Memory B cell (primary cell): Measurements from ENCODE around the gene IKZF3.

Source experiments
- ATAC-seq: fragments of 150-1000 bp; cut with Tn5 transposase; 2 replicates; pipeline ENCODE4 v1.10.0; 2021; ENCODE audit warnings: low read depth, mild to moderate bottlenecking, moderate library complexity
- DNase-seq, 2 donors: peaks; one replicate each; pipeline ENCODE4 v3.0.0; 2022; ENCODE audit warnings: low spot score in 2 of 2
- H3K27ac Mint-ChIP-seq: one replicate; pipeline ENCODE4 v1.8.0; 2022; ENCODE audit warnings: mild to moderate bottlenecking, moderate library complexity, mixed read lengths
- H3K27me3 Mint-ChIP-seq: one replicate; pipeline ENCODE4 v1.8.0; 2022; ENCODE audit warnings: mixed read lengths
- H3K36me3 Mint-ChIP-seq: one replicate; pipeline ENCODE4 v1.8.0; 2022; ENCODE audit warnings: mild to moderate bottlenecking, mixed read lengths
- H3K4me1 Mint-ChIP-seq: one replicate; pipeline ENCODE4 v1.8.0; 2022; ENCODE audit warnings: mixed read lengths
- H3K4me3 Mint-ChIP-seq: one replicate; pipeline ENCODE4 v1.8.0; 2022; ENCODE audit warnings: mild to moderate bottlenecking, moderate library complexity, mixed read lengths
- H3K9me3 Mint-ChIP-seq: one replicate; pipeline ENCODE4 v1.8.0; 2022; ENCODE audit warnings: mixed read lengths

Gene IKZF3

DNA sequence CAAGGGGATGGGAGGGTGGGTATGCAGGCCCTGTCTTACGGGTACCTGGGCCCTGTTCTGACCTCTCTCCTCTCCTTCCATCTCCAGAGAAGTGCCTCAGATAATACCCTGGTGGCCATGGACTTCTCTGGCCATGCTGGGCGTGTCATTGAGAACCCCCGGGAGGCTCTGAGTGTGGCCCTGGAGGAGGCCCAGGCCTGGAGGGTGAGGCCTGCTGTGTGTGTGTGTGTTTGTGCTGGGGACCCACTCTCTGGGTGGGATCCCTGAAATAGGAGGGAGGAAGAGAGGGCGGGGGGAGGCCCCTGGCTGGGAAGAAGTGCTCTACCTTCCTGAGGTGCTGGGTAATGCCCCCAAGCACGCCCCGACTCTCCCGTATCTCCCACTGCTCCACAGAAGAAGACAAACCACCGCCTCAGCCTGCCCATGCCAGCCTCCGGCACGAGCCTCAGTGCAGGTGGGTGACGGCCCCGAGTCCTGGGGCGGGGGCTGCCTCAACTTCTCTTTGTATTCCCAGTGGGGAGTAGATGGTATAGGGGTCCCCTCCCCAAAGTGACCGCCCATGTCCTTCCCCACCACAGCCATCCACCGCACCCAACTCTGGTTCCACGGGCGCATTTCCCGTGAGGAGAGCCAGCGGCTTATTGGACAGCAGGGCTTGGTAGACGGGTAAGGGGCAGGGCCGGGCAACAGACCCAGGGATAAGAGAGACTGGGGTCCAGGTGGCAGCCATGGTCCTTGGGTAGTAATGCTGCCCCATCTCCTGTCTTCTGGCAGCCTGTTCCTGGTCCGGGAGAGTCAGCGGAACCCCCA, 118.6 kb downstream of the IKZF3 start:
- H3K27ac Mint-ChIP-seq = no peak overlapping the region
- peaks cover 2% of the 10 kb centered on the region for H3K4me1 Mint-ChIP-seq
- no peaks in the 10 kb centered on the region for H3K36me3 Mint-ChIP-seq
- no peak for DNase-seq
- H3K9me3 Mint-ChIP-seq = no peaks in the 10 kb centered on the region
- no peak for ATAC-seq
- H3K4me3 Mint-ChIP-seq = no peak overlapping the region
- peaks cover 10% of the 10 kb centered on the region for H3K27me3 Mint-ChIP-seq

GRCh38 chr17:39744836-39745215, 119.3 kb downstream of the IKZF3 start:
- H3K27ac Mint-ChIP-seq = no peak overlapping the region
- DNase-seq (no peak), ATAC-seq (no peak)
- H3K36me3 Mint-ChIP-seq = no peaks in the 10 kb centered on the region
- no peak overlapping the region for H3K4me3 Mint-ChIP-seq
- H3K4me1 Mint-ChIP-seq = peaks cover 5% of the 10 kb centered on the region
- peaks cover 14% of the 10 kb centered on the region for H3K27me3 Mint-ChIP-seq
- no peaks in the 10 kb centered on the region for H3K9me3 Mint-ChIP-seq

- Mint-ChIP-seq H3K36me3 (no peaks in the 10 kb centered on the region), H3K27me3 (peaks cover 16% of the 10 kb centered on the region), H3K4me3 (no peak overlapping the region), H3K4me1 (peaks cover 9% of the 10 kb centered on the region), H3K27ac (no peak overlapping the region), H3K9me3 (no peaks in the 10 kb centered on the region)
- ATAC-seq (no peak), DNase-seq (no peak)
Observed at GRCh38 chr17:39744075-39744835, 119.9 kb downstream of the IKZF3 start.

- peaks cover 22% of the 10 kb centered on the region for H3K27me3 Mint-ChIP-seq
- H3K4me3 Mint-ChIP-seq = no peak overlapping the region
- no peaks in the 10 kb centered on the region for H3K9me3 Mint-ChIP-seq
- ATAC-seq = no peak
- peaks cover 17% of the 10 kb centered on the region for H3K4me1 Mint-ChIP-seq
- no peak overlapping the region for H3K27ac Mint-ChIP-seq
- peaks cover 2% of the 10 kb centered on the region for H3K36me3 Mint-ChIP-seq
- DNase-seq = no peak
Observed at GRCh38 chr17:39742856-39743436, 121.2 kb downstream of the IKZF3 start.

- peaks cover 2% of the 10 kb centered on the region for H3K36me3 Mint-ChIP-seq
- peaks cover 25% of the 10 kb centered on the region for H3K27me3 Mint-ChIP-seq
- H3K27ac Mint-ChIP-seq = no peak overlapping the region
- H3K4me3 Mint-ChIP-seq = no peak overlapping the region
- H3K4me1 Mint-ChIP-seq = peaks cover 20% of the 10 kb centered on the region
- DNase-seq (no peak), ATAC-seq (no peak)
- no peaks in the 10 kb centered on the region for H3K9me3 Mint-ChIP-seq
Observed at GRCh38 chr17:39742126-39742855, 121.8 kb downstream of the IKZF3 start.

- no peak overlapping the region for H3K27ac Mint-ChIP-seq
- peaks cover 2% of the 10 kb centered on the region for H3K36me3 Mint-ChIP-seq
Observed at GRCh38 chr17:39740357-39741111, 123.6 kb downstream of the IKZF3 start.

GRCh38 chr17:39739885-39740356, 124.2 kb downstream of the IKZF3 start:
- no peaks in the 10 kb centered on the region for H3K9me3 Mint-ChIP-seq
- peaks cover 30% of the 10 kb centered on the region for H3K27me3 Mint-ChIP-seq
- no peak overlapping the region for H3K27ac Mint-ChIP-seq
- DNase-seq = no peak
- peak overlapping the region; percentile 25 for H3K4me3 Mint-ChIP-seq
- peaks cover 24% of the 10 kb centered on the region for H3K4me1 Mint-ChIP-seq
- no peak for ATAC-seq
- H3K36me3 Mint-ChIP-seq = peaks cover 2% of the 10 kb centered on the region

More at GRCh38 chr17:39740357-39741111, 123.6 kb downstream of the IKZF3 start:
- Mint-ChIP-seq H3K27me3 (peaks cover 30% of the 10 kb centered on the region), H3K4me1 (peaks cover 24% of the 10 kb centered on the region), H3K4me3 (no peak overlapping the region), H3K9me3 (no peaks in the 10 kb centered on the region)
- DNase-seq = no peak
- no peak for ATAC-seq

DNA sequence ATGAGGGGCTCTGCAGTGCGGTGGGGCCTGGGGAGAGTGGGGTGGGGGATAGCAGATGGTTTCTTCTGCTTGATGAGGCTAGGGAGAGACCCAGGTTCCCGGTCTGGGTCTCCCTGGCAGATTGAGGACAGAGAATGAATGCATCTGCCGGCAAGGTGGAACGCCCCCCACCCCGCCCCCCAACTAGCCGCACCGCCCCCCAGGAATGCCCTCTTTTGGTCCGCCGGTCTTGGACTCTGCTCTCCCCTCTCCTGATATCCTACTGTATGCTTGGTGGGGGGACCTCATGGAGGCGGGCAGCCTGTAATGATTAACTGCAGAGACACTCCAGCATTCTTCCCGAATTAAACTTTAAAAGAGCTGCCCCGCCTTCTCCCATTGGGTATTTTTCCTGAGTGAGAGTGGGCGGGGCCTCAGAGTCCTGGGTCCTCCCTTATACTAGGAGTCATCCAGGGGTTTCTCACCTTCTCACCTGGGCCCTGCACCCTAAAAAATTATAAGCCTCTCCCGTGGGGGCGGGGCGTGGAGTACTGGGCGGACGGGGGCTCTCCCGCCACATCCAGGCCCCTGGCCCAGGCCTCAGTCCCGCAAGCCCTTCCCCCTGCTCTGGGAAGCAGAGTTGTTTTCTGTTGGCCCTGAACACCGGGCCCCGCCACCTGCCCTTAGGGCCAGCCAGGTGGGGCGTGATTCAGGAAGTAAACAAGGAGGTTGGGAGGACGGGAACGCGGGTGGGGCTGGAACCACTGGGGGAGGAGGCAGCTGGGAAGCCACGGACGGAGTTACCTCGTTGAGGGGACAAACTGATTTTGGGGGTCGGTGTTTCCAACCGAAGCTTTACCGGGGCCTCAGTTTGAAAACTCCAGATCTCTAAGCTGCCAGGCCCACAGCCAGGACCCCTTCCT, 124.9 kb downstream of the IKZF3 start:
- H3K4me3 Mint-ChIP-seq = peak overlapping the region; percentile 88
- no peaks in the 10 kb centered on the region for H3K9me3 Mint-ChIP-seq
- H3K27me3 Mint-ChIP-seq = peaks cover 28% of the 10 kb centered on the region
- DNase-seq (no peak), ATAC-seq (peak; percentile 8)
- H3K36me3 Mint-ChIP-seq = peaks cover 2% of the 10 kb centered on the region
- H3K4me1 Mint-ChIP-seq = peaks cover 24% of the 10 kb centered on the region
- no peak overlapping the region for H3K27ac Mint-ChIP-seq

- H3K27ac Mint-ChIP-seq = peak overlapping the region; percentile 78
- H3K4me3 Mint-ChIP-seq = peak overlapping the region; percentile 88
- H3K9me3 Mint-ChIP-seq = no peaks in the 10 kb centered on the region
- H3K27me3 Mint-ChIP-seq = peaks cover 25% of the 10 kb centered on the region
- peak; percentile 97 for ATAC-seq
- H3K4me1 Mint-ChIP-seq = peaks cover 24% of the 10 kb centered on the region
- peak; percentile 29 to 41 for DNase-seq
- H3K36me3 Mint-ChIP-seq = peaks cover 2% of the 10 kb centered on the region
Observed at GRCh38 chr17:39738568-39738901, 125.6 kb downstream of the IKZF3 start.

DNA sequence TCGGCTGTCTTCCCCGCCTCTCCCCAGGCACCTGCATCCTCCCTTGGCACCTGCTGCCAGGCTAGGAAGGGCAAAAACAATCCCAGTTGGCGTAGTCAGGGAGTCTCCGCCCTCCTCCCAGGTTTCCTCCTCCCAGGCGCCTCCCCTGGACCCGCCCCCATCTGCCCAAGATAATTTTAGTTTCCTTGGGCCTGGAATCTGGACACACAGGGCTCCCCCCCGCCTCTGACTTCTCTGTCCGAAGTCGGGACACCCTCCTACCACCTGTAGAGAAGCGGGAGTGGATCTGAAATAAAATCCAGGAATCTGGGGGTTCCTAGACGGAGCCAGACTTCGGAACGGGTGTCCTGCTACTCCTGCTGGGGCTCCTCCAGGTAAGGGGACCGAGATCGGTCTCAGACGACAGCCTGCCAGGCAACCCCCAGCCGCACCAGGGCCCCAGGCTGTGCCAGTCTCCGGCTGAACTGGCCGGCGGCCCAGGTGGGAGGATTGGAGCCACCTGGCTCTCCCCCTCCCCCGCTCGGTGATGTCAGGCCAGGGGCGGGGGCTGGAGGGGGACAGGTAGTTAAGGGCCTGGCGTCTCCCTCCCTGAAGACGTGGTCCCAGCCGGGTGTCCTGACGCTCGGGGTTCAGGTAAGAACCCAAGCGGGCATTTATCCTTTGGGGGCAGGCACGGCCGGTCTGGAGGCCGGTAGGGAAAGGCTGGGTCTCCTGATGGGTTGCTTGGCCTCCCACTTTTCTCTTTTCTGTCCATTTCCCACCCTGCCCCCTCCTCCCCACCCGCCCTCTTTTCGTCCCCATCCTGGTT, 126.1 kb downstream of the IKZF3 start, which contains the start of gene GRB7:
GRB7 (plus strand) TSS at position 179 of the 808 bp plus-strand sequence. CDS start 4,364 bp downstream, outside the sequence.
- H3K9me3 Mint-ChIP-seq = no peaks in the 10 kb centered on the region
- H3K36me3 Mint-ChIP-seq = peaks cover 2% of the 10 kb centered on the region
- H3K4me1 Mint-ChIP-seq = peaks cover 24% of the 10 kb centered on the region
- H3K27ac Mint-ChIP-seq = peak within 1 kb of the TSS; percentile 78
- ATAC-seq (peak; percentile 21), DNase-seq (no peak)
- H3K4me3 Mint-ChIP-seq = peak within 1 kb of the TSS; percentile 88
- peaks cover 25% of the 10 kb centered on the region for H3K27me3 Mint-ChIP-seq

DNA sequence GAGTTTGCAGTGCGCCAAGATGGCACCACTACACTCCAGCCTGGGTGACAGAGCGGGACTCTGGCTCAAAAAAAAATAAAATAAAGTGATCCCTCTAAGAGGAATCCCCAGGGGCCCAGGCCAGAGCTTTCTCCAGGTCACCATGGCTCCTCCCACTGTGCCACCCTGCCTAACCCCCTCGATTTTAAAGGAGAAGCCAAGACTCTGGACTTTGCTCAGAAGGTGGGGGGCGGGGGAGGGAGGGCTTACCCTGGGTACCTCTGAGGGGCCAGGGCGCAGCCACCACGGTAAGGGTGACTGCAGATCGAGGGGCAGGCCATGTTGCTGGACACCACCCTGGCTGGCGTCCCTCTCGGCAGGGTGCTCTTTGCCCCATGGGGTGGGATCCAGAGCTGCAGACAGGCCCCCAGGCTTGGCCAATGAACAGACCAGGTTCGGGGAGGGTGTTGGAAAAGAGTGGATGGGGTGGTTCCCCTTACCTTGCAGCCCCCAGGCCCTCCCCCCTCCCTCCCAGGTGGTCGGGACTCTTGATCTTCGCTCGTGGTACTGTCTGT, 126.8 kb downstream of the IKZF3 start:
- Mint-ChIP-seq H3K36me3 (peaks cover 2% of the 10 kb centered on the region), H3K27ac (no peak overlapping the region), H3K9me3 (no peaks in the 10 kb centered on the region), H3K4me3 (no peak overlapping the region), H3K27me3 (peaks cover 22% of the 10 kb centered on the region), H3K4me1 (peaks cover 24% of the 10 kb centered on the region)
- ATAC-seq (no peak), DNase-seq (no peak)
